Heart left ventricle (tissue), 13 donors: ENCODE measurements around the gene BTAF1.

Experiments used
- POLR2A ChIP-seq, 2 donors: fragments of 450-650 bp; IDR thresholded peaks; one replicate each; pipeline ENCODE4 v1.6.1; 2017; ENCODE audit warnings: antibody characterized with exemption in 2 of 2, mild to moderate bottlenecking in 2 of 2, moderate library complexity in 2 of 2
- TF ChIP-seq, protein P1 (sequence below), 12 donors: fragments of 200-600 bp; sonication (generic) in 4 of 12; IDR thresholded peaks; one replicate each; pipeline versions ENCODE4 v1.5.0 to v1.8.0; 2018 to 2022; ENCODE audit warnings: antibody characterized with exemption in 12 of 12, mild to moderate bottlenecking in 5 of 12
- donor health status: ischemic (EF 13 %, LVEDD 7.1; RV severe dilation, severe dysfunction).
- donor health status: DM: no; HTN: yes; CAD: no.
- donor health status: DM: no; HTN: no; CAD: no.
- donor health status: ischemic (EF 25% LVEDD 6.9; RV normal size, moderate dysfunction).
- donor health status: ischemic (EF 25% LVEDD 5.7; RV mildly dilated, moderate dysfunction).
- donor health status: ischemic (EF 35%, LVEDD 5.7; RV mildly dilated, moderate dysfunction).
- donor health status: nonischemic (EF 11% LVEDD 7.7; RV severe dilation, severe dysfunction).
- donor health status: DM: yes; HTN: yes; CAD: no.
- donor health status: PGD.
- donor health status: ischemic (EF 29% LVEDD 5.4; RV normal size, mild dysfunction).
- donor health status: nonischemic (EF 23%, LVEDD 6.1; RV moderate dilation, normal function).

GRCh38 chr10:91983416-91983815, 59.8 kb downstream of the BTAF1 start:
- TF ChIP-seq, protein P1, sequence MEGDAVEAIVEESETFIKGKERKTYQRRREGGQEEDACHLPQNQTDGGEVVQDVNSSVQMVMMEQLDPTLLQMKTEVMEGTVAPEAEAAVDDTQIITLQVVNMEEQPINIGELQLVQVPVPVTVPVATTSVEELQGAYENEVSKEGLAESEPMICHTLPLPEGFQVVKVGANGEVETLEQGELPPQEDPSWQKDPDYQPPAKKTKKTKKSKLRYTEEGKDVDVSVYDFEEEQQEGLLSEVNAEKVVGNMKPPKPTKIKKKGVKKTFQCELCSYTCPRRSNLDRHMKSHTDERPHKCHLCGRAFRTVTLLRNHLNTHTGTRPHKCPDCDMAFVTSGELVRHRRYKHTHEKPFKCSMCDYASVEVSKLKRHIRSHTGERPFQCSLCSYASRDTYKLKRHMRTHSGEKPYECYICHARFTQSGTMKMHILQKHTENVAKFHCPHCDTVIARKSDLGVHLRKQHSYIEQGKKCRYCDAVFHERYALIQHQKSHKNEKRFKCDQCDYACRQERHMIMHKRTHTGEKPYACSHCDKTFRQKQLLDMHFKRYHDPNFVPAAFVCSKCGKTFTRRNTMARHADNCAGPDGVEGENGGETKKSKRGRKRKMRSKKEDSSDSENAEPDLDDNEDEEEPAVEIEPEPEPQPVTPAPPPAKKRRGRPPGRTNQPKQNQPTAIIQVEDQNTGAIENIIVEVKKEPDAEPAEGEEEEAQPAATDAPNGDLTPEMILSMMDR (IDR thresholded peaks at IDR 0.05): no peak
- TF ChIP-seq POLR2A (IDR thresholded peaks at IDR 0.05): no peak
